ENCODE measurements around the gene CFAP410. TPM values are rescaled to one million over a fixed set of nuclear protein-coding genes. Genes with fewer than 3 reads are reported as not detected.

The CFAP410 gene
- total RNA-seq, 1 experiment from 2014 or later, result 19.3 TPM

DNA sequence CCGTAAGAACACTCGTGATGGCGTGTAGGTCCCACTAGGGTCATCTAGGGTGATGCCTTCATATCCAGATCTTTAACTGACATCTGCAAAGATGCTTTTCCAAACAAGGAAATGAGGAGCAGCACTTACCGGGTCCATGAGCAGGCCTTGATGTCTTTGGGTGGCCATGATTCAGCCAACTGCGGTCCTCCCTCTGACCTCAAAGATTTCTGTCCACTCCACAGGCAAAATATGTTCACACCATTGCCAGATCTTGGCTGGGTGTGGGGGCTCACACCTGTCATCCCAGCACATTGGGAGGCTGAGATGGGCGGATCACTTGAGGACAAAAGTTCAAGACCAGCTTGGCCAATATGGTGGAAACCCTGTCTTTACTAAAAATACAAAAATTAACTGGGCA, 32.4 kb upstream of the CFAP410 start (continued):
- TF ChIP-seq ELF4 (CRISPR knock-in tag; IDR thresholded peaks at IDR 0.05; ENCODE audit: low read depth), result no peak
- TF ChIP-seq, protein P1, sequence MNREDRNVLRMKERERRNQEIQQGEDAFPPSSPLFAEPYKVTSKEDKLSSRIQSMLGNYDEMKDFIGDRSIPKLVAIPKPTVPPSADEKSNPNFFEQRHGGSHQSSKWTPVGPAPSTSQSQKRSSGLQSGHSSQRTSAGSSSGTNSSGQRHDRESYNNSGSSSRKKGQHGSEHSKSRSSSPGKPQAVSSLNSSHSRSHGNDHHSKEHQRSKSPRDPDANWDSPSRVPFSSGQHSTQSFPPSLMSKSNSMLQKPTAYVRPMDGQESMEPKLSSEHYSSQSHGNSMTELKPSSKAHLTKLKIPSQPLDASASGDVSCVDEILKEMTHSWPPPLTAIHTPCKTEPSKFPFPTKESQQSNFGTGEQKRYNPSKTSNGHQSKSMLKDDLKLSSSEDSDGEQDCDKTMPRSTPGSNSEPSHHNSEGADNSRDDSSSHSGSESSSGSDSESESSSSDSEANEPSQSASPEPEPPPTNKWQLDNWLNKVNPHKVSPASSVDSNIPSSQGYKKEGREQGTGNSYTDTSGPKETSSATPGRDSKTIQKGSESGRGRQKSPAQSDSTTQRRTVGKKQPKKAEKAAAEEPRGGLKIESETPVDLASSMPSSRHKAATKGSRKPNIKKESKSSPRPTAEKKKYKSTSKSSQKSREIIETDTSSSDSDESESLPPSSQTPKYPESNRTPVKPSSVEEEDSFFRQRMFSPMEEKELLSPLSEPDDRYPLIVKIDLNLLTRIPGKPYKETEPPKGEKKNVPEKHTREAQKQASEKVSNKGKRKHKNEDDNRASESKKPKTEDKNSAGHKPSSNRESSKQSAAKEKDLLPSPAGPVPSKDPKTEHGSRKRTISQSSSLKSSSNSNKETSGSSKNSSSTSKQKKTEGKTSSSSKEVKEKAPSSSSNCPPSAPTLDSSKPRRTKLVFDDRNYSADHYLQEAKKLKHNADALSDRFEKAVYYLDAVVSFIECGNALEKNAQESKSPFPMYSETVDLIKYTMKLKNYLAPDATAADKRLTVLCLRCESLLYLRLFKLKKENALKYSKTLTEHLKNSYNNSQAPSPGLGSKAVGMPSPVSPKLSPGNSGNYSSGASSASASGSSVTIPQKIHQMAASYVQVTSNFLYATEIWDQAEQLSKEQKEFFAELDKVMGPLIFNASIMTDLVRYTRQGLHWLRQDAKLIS (CRISPR knock-in tag; IDR thresholded peaks at IDR 0.05; ENCODE audit: borderline replicate concordance), result no peak

DNA sequence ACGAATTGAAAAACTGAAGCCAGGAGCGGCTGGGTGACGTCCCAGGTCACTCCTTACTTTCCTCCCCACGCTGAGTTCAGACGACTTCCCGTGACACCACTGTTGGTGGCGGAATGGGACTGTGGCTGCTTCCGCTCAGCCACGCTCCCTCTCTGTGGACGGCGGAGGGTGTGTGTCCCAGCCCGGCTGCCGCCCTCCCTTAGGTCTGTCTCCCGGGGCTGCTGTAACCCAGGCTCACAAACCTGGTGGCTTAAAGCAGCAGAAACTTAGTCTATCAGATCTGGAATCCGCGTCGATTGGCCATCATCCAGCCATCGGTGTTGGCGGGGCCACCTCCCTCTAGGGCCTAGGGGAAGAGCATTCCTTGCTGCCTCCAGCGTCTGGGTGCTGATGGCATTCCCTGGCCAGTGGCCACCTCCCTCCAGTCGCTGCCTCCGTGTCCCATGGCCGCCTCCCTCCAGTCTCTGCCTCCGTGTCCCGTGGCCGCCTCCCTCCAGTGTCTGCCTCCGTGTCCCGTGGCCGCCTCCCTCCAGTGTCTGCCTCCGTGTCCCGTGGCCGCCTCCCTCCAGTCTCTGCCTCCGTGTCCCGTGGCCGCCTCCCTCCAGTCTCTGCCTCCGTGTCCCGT, 31.7 kb upstream of the CFAP410 start:
- peaks cover 10% of the 10 kb centered on the region; the same call in 1 of the 2 replicates for H3K4me1 Mint-ChIP-seq
- H3K9me3 Mint-ChIP-seq, result peaks cover 27% of the 10 kb centered on the region
- no peak overlapping the region for H3K27ac Mint-ChIP-seq
- DNase-seq (ENCODE audit: low spot score) (no peak), ATAC-seq (no peak)
- peak overlapping the region; percentile 51 for H3K4me3 Mint-ChIP-seq
- peaks cover 11% of the 10 kb centered on the region for H3K36me3 Mint-ChIP-seq
- ChIA-PET CTCF (interaction anchor here (2.8 kb wide), 1 partner anchor 109 kb away, joined by 17 read pairs; no protein-coding TSS in a partner anchor), POLR2A (no interaction called here)
- TF ChIP-seq, protein P2, sequence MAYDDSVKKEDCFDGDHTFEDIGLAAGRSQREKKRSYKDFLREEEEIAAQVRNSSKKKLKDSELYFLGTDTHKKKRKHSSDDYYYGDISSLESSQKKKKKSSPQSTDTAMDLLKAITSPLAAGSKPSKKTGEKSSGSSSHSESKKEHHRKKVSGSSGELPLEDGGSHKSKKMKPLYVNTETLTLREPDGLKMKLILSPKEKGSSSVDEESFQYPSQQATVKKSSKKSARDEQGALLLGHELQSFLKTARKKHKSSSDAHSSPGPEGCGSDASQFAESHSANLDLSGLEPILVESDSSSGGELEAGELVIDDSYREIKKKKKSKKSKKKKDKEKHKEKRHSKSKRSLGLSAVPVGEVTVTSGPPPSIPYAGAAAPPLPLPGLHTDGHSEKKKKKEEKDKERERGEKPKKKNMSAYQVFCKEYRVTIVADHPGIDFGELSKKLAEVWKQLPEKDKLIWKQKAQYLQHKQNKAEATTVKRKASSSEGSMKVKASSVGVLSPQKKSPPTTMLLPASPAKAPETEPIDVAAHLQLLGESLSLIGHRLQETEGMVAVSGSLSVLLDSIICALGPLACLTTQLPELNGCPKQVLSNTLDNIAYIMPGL (CRISPR knock-in tag; IDR thresholded peaks at IDR 0.05), result no peak
- TF ChIP-seq, protein P3, sequence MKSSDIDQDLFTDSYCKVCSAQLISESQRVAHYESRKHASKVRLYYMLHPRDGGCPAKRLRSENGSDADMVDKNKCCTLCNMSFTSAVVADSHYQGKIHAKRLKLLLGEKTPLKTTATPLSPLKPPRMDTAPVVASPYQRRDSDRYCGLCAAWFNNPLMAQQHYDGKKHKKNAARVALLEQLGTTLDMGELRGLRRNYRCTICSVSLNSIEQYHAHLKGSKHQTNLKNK (CRISPR knock-in tag; IDR thresholded peaks at IDR 0.05), result no peak
- TF ChIP-seq CREM (CRISPR knock-in tag; IDR thresholded peaks at IDR 0.05) (no peak), MYBL2 (CRISPR knock-in tag; IDR thresholded peaks at IDR 0.05) (no peak), IRF2 (CRISPR knock-in tag; IDR thresholded peaks at IDR 0.05; ENCODE audit: borderline replicate concordance, low read depth) (no peak), ZNF138 (CRISPR knock-in tag; conservative IDR thresholded peaks at IDR 0.05) (no peak), NR1H2 (CRISPR knock-in tag; IDR thresholded peaks at IDR 0.05) (no peak), NFATC4 (CRISPR knock-in tag; IDR thresholded peaks at IDR 0.05) (no peak), ZNF121 (CRISPR knock-in tag; IDR thresholded peaks at IDR 0.05) (no peak), RORB (CRISPR knock-in tag; IDR thresholded peaks at IDR 0.05) (no peak), FOXK1 (CRISPR knock-in tag; IDR thresholded peaks at IDR 0.05) (no peak), GABPB1 (CRISPR knock-in tag; IDR thresholded peaks at IDR 0.05) (no peak), PRRX2 (CRISPR knock-in tag; IDR thresholded peaks at IDR 0.05) (no peak)
- TF ChIP-seq, protein P4, sequence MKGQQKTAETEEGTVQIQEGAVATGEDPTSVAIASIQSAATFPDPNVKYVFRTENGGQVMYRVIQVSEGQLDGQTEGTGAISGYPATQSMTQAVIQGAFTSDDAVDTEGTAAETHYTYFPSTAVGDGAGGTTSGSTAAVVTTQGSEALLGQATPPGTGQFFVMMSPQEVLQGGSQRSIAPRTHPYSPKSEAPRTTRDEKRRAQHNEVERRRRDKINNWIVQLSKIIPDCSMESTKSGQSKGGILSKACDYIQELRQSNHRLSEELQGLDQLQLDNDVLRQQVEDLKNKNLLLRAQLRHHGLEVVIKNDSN (CRISPR knock-in tag; IDR thresholded peaks at IDR 0.05), result no peak
- TF ChIP-seq, protein P5, sequence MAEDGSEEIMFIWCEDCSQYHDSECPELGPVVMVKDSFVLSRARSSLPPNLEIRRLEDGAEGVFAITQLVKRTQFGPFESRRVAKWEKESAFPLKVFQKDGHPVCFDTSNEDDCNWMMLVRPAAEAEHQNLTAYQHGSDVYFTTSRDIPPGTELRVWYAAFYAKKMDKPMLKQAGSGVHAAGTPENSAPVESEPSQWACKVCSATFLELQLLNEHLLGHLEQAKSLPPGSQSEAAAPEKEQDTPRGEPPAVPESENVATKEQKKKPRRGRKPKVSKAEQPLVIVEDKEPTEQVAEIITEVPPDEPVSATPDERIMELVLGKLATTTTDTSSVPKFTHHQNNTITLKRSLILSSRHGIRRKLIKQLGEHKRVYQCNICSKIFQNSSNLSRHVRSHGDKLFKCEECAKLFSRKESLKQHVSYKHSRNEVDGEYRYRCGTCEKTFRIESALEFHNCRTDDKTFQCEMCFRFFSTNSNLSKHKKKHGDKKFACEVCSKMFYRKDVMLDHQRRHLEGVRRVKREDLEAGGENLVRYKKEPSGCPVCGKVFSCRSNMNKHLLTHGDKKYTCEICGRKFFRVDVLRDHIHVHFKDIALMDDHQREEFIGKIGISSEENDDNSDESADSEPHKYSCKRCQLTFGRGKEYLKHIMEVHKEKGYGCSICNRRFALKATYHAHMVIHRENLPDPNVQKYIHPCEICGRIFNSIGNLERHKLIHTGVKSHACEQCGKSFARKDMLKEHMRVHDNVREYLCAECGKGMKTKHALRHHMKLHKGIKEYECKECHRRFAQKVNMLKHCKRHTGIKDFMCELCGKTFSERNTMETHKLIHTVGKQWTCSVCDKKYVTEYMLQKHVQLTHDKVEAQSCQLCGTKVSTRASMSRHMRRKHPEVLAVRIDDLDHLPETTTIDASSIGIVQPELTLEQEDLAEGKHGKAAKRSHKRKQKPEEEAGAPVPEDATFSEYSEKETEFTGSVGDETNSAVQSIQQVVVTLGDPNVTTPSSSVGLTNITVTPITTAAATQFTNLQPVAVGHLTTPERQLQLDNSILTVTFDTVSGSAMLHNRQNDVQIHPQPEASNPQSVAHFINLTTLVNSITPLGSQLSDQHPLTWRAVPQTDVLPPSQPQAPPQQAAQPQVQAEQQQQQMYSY (CRISPR knock-in tag; IDR thresholded peaks at IDR 0.05), result no peak
- TF ChIP-seq, protein P6, sequence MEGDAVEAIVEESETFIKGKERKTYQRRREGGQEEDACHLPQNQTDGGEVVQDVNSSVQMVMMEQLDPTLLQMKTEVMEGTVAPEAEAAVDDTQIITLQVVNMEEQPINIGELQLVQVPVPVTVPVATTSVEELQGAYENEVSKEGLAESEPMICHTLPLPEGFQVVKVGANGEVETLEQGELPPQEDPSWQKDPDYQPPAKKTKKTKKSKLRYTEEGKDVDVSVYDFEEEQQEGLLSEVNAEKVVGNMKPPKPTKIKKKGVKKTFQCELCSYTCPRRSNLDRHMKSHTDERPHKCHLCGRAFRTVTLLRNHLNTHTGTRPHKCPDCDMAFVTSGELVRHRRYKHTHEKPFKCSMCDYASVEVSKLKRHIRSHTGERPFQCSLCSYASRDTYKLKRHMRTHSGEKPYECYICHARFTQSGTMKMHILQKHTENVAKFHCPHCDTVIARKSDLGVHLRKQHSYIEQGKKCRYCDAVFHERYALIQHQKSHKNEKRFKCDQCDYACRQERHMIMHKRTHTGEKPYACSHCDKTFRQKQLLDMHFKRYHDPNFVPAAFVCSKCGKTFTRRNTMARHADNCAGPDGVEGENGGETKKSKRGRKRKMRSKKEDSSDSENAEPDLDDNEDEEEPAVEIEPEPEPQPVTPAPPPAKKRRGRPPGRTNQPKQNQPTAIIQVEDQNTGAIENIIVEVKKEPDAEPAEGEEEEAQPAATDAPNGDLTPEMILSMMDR (IDR thresholded peaks at IDR 0.05), result no peak
- TF ChIP-seq, protein P7, sequence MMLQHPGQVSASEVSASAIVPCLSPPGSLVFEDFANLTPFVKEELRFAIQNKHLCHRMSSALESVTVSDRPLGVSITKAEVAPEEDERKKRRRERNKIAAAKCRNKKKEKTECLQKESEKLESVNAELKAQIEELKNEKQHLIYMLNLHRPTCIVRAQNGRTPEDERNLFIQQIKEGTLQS (CRISPR knock-in tag; conservative IDR thresholded peaks at IDR 0.05), result no peak
- H3K27me3 Mint-ChIP-seq (ENCODE audit: low read depth), result peaks cover 40% of the 10 kb centered on the region
